GM12878 (cell line): ENCODE results near the gene POU4F2. TPM values are rescaled to one million over a fixed set of nuclear protein-coding genes. Genes with fewer than 3 reads are reported as not detected.

ENCODE experiments used
- ATAC-seq: fragments of 200-7000 bp; cut with Tn5 transposase; 3 replicates; pipeline ENCODE4 v1.9.1; 2020; ENCODE audit warnings: mild to moderate bottlenecking, moderate library complexity
- BruUV-seq: library from RNA; stranded (reverse); fragments of 400-500 nt; replicated peaks from 2 replicates; lab custom pipeline; 2021; lab: Mats Ljungman, UMichigan
- CTCF ChIA-PET: fragments of 300-600 bp; sonication (Branson Sonifier 250); formaldehyde crosslinking; extraction: SDS; loops from one replicate; lab custom pipeline; 2021; ENCODE audit warnings: inconsistent platforms; lab: Yijun Ruan, JAX
- POLR2A ChIA-PET: fragments of 350-600 bp; formaldehyde crosslinking; extraction: SDS; loops from one replicate; lab custom pipeline; 2021; ENCODE audit warnings: inconsistent platforms; lab: Charles Lee
- RAD21 ChIA-PET: fragments of 300-600 bp; sonication (Branson Sonifier 250); formaldehyde crosslinking; loops from one replicate; lab custom pipeline; 2023; ENCODE audit warnings: antibody characterized with exemption; ENCODE audit not compliant: unreplicated experiment; lab: Charles Lee
- SMC1A ChIA-PET: fragments of 300-600 bp; sonication (Branson Sonifier 250); formaldehyde crosslinking; loops from one replicate; lab custom pipeline; 2023; ENCODE audit not compliant: unreplicated experiment, uncharacterized antibody; lab: Charles Lee
- DNase-seq: peaks from one replicate; pipeline ENCODE4 v3.0.0-alpha.2; 2011; ENCODE audit warnings: low read depth, low spot score
- FAIRE-seq: peaks from 3 replicates; lab custom pipeline; 2011; peaks lifted over from hg19 to GRCh38; lab: Jason Lieb, UNC
- H2AFZ ChIP-seq: 2 replicates; pipeline ENCODE4 v1.6.0; 2011; ENCODE audit warnings: low read depth, low read length, control low read depth; ENCODE audit not compliant: control insufficient read depth
- H3K27ac ChIP-seq: 2 replicates; pipeline ENCODE4 v1.5.1; 2011; ENCODE audit warnings: control low read depth; ENCODE audit not compliant: control insufficient read depth, insufficient read depth
- H3K27me3 ChIP-seq, 2 experiments: replicated peaks in 1 of 2; 2 replicates each; pipeline versions ENCODE4 v1.6.0 to v1.6.1; 2011; ENCODE audit warnings: low read length in 1 of 2; ENCODE audit not compliant: control insufficient read depth in 2 of 2, insufficient read depth in 2 of 2
- H3K36me3 ChIP-seq, 2 experiments: 2 replicates each; pipeline ENCODE4 v1.5.1; 2011; ENCODE audit warnings: low read length in 1 of 2; ENCODE audit not compliant: control insufficient read depth in 2 of 2, insufficient read depth in 2 of 2
- H3K4me1 ChIP-seq: 2 replicates; pipeline ENCODE4 v1.6.1; 2011; ENCODE audit warnings: mild to moderate bottlenecking, low read length, moderate library complexity, mixed read lengths; ENCODE audit not compliant: control insufficient read depth, insufficient read depth
- H3K4me2 ChIP-seq: 2 replicates; pipeline ENCODE4 v1.6.0; 2011; ENCODE audit warnings: control low read depth; ENCODE audit not compliant: control insufficient read depth, insufficient read depth
- H3K4me3 ChIP-seq: fragments of 200-600 bp; sonication (generic); 2 replicates; pipeline ENCODE4 v1.5.1; 2016
- H3K79me2 ChIP-seq: 2 replicates; pipeline ENCODE4 v1.6.0; 2011; ENCODE audit warnings: low read length; ENCODE audit not compliant: control insufficient read depth, insufficient read depth
- H3K9ac ChIP-seq: 2 replicates; pipeline ENCODE4 v1.8.0; 2011; ENCODE audit warnings: low read length, control low read depth, mixed read lengths; ENCODE audit not compliant: control insufficient read depth, insufficient read depth
- H3K9me3 ChIP-seq: replicated peaks from 3 replicates; pipeline ENCODE4 v1.5.1; 2011; ENCODE audit warnings: mild to moderate bottlenecking, low read length; ENCODE audit not compliant: control insufficient read depth, insufficient read depth
- H4K20me1 ChIP-seq: 2 replicates; pipeline ENCODE4 v1.6.0; 2011; ENCODE audit not compliant: control insufficient read depth, insufficient read depth
- FOXK2 ChIP-seq: fragments of 450-650 bp; IDR thresholded peaks from 2 replicates; pipeline ENCODE4 v1.6.1; 2017; ENCODE audit warnings: mild to moderate bottlenecking, moderate library complexity
- GATAD2B ChIP-seq: fragments of 450-650 bp; conservative IDR thresholded peaks from 2 replicates; pipeline ENCODE4 v1.6.1; 2017; ENCODE audit warnings: low read depth, mild to moderate bottlenecking, moderate library complexity
- JUND ChIP-seq: IDR thresholded peaks from 2 replicates; pipeline ENCODE4 v1.6.1; 2012; ENCODE audit warnings: low read depth, mild to moderate bottlenecking, low read length, improper control_type of control experiment, moderate library complexity
- LARP7 ChIP-seq: fragments of 450-650 bp; IDR thresholded peaks from 2 replicates; pipeline ENCODE4 v1.6.1; 2017; ENCODE audit warnings: mild to moderate bottlenecking
- MEF2B ChIP-seq: fragments of 450-650 bp; IDR thresholded peaks from 2 replicates; pipeline ENCODE4 v1.6.1; 2018; ENCODE audit warnings: mild to moderate bottlenecking, moderate library complexity; ENCODE audit not compliant: partially characterized antibody, poor library complexity, severe bottlenecking
- MYB ChIP-seq: fragments of 150-350 bp; IDR thresholded peaks from 2 replicates; pipeline ENCODE4 v1.6.1; 2014; ENCODE audit warnings: mild to moderate bottlenecking, low read depth, low read length, borderline replicate concordance
- PAX5 ChIP-seq: IDR thresholded peaks from 2 replicates; pipeline ENCODE4 v1.6.1; 2011; ENCODE audit warnings: low read depth, low read length, borderline replicate concordance
- RAD21 ChIP-seq: IDR thresholded peaks from 2 replicates; pipeline ENCODE4 v1.6.1; 2011; ENCODE audit warnings: mild to moderate bottlenecking, low read depth, low read length, moderate library complexity; ENCODE audit not compliant: insufficient read depth
- SMARCA5 ChIP-seq: fragments of 450-650 bp; IDR thresholded peaks from 2 replicates; pipeline ENCODE4 v1.6.1; 2017; ENCODE audit warnings: mild to moderate bottlenecking
- SRF ChIP-seq, 2 experiments: IDR thresholded peaks; 2 replicates each; pipeline ENCODE4 v1.6.1; 2011; ENCODE audit warnings: low read depth in 2 of 2, low read length in 2 of 2, mild to moderate bottlenecking in 1 of 2, moderate library complexity in 1 of 2
- SUZ12 ChIP-seq: fragments of 200-600 bp; sonication (generic); IDR thresholded peaks from one replicate; pipeline ENCODE4 v1.6.1; 2018; ENCODE audit warnings: antibody characterized with exemption, mild to moderate bottlenecking; ENCODE audit not compliant: unreplicated experiment
- TCF12 ChIP-seq: IDR thresholded peaks from 2 replicates; pipeline ENCODE4 v1.6.1; 2011; ENCODE audit warnings: low read depth, mild to moderate bottlenecking, low read length
- USF1 ChIP-seq: IDR thresholded peaks from 2 replicates; pipeline ENCODE4 v1.6.1; 2011; ENCODE audit warnings: borderline replicate concordance, low read depth, mild to moderate bottlenecking, moderate library complexity, mixed read lengths, low read length; ENCODE audit not compliant: insufficient read depth; ENCODE audit errors: extremely low read length
- ZBED1 ChIP-seq: IDR thresholded peaks from 2 replicates; pipeline ENCODE4 v1.6.1; 2016; ENCODE audit warnings: borderline replicate concordance
- ZBTB33 ChIP-seq: fragments of 450-650 bp; IDR thresholded peaks from 2 replicates; pipeline ENCODE4 v1.6.1; 2017; ENCODE audit warnings: mild to moderate bottlenecking
- ZBTB4 ChIP-seq: fragments of 450-650 bp; formaldehyde crosslinking; IDR thresholded peaks from 2 replicates; pipeline ENCODE4 v1.4.0; 2022; ENCODE audit warnings: mild to moderate bottlenecking, moderate library complexity
- ZZZ3 ChIP-seq: IDR thresholded peaks from 2 replicates; pipeline ENCODE4 v1.6.1; 2011; ENCODE audit warnings: low read depth; ENCODE audit not compliant: control insufficient read depth, insufficient read length
- WGBS: methylation state at CpG from one replicate; pipeline ENCODE4 v1.1.6; 2016; ENCODE audit warnings: low lambda C conversion rate; ENCODE audit not compliant: insufficient replicate concordance, insufficient coverage; ENCODE audit errors: missing lambda C conversion rate; 5-methylcytosine and 5-hydroxymethylcytosine counted together
- in situ Hi-C: fragments of 300-500 bp; cut with MboI; formaldehyde crosslinking; loops from 9 replicates; pipeline ENCODE4 v1.14.3; 2018; ENCODE audit warnings: mixed read lengths
- intact Hi-C: fragments of 100-400 bp; cut with micrococcal nuclease; formaldehyde crosslinking; loops from one replicate; pipeline ENCODE4 v1.14.2; 2022; ENCODE audit not compliant: unreplicated experiment
- polyA plus RNA-seq, 11 experiments: library from polyadenylated mRNA; depleted of rRNA in 4 of 11; unstranded in 6 of 11; stranded (reverse) in 5 of 11; fragments of >200 nt; fragmentation: Nextera tagmentation in 4 of 11; fragmentation: Illumina TruSeq in 1 of 11; extraction: Ambion mirVana in 4 of 11; extraction: Trizol in 1 of 11; gene quantifications; 1 replicate in 1 of 11; 2 replicates in 10 of 11; pipeline versions ENCODE4 v1.2.1 to v1.2.3, GENCODE V29; 2011 to 2016; ENCODE audit warnings: inconsistent platforms in 2 of 11, missing spikeins in 2 of 11, low read depth in 1 of 11
- total RNA-seq, 4 experiments: library from RNA; depleted of rRNA in 3 of 4; stranded (reverse); fragments of >200 nt in 3 of 4; fragmentation: Illumina TruSeq in 1 of 4; extraction: Trizol in 1 of 4; gene quantifications; 2 replicates each; pipeline versions ENCODE4 v1.2.1 to v1.2.3, GENCODE V29; 2013 to 2021

Gene POU4F2
- total and polyA plus RNA-seq, 10 of the 15 experiments (the other 5 are each of a cell fraction or from before 2014, with no cell fraction given), result 0.05 TPM; not detected in 9

GRCh38 chr4:146637621-146638332 lies 916 bp upstream of the POU4F2 start (continued):
- no peak for TF ChIP-seq SMARCA5
- TF ChIP-seq ZBED1, result no peak
- no peak for TF ChIP-seq RAD21
- no peak for TF ChIP-seq ZBTB33
- TF ChIP-seq FOXK2, result no peak

GRCh38 chr4:146638333-146638785 lies 334 bp upstream of the POU4F2 start:
- intact Hi-C loops, result no loop called here
- no peak for ATAC-seq
- 15% methylated on average over 11 of the region's 34 CpGs for WGBS
- TF ChIP-seq LARP7, result no peak
- no peak for TF ChIP-seq ZBTB4 (CRISPR knock-in tag)
- no peak for TF ChIP-seq USF1
- no peak for TF ChIP-seq SRF (IDR thresholded peaks at IDR 0.05; ENCODE audit: low read depth in 2 of 2, low read length in 2 of 2)
- no peak for TF ChIP-seq GATAD2B
- no peak for TF ChIP-seq JUND
- TF ChIP-seq TCF12, result no peak
- TF ChIP-seq PAX5, result no peak
- TF ChIP-seq SUZ12, result no peak
- TF ChIP-seq MEF2B, result no peak
- TF ChIP-seq MYB, result no peak
- TF ChIP-seq ZZZ3, result no peak

More at GRCh38 chr4:146638333-146638785, 334 bp upstream of the POU4F2 start:
- H3K4me3 ChIP-seq, result no peak overlapping the region
- RAD21 ChIA-PET, result no interaction called here
- CTCF ChIA-PET, result no interaction called here
- in situ Hi-C loops, result no loop called here
- POLR2A ChIA-PET, result no interaction called here
- H3K79me2 ChIP-seq, result no peaks in the 10 kb centered on the region
- H2AFZ ChIP-seq, result no peak overlapping the region
- FAIRE-seq (no peak), DNase-seq (no peak)
- H3K27me3 ChIP-seq, result peaks cover 0 to 11% of the 10 kb centered on the region in 2 experiments; a peak in 2 of 4 replicates
- H3K9me3 ChIP-seq, result no peaks in the 10 kb centered on the region; the same call in 2 of the 3 replicates
- SMC1A ChIA-PET, result no interaction called here
- no peak overlapping the region for H3K4me2 ChIP-seq
- H3K27ac ChIP-seq, result no peak overlapping the region
- no peaks in the 10 kb centered on the region for H3K4me1 ChIP-seq
- H4K20me1 ChIP-seq, result no peaks in the 10 kb centered on the region
- H3K9ac ChIP-seq, result no peak overlapping the region
- BruUV-seq, result no TSS peak
- H3K36me3 ChIP-seq, result no peaks in the 10 kb centered on the region
